ENCODE data around the gene SDSL.

Gene SDSL, protein sequence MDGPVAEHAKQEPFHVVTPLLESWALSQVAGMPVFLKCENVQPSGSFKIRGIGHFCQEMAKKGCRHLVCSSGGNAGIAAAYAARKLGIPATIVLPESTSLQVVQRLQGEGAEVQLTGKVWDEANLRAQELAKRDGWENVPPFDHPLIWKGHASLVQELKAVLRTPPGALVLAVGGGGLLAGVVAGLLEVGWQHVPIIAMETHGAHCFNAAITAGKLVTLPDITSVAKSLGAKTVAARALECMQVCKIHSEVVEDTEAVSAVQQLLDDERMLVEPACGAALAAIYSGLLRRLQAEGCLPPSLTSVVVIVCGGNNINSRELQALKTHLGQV

DNA sequence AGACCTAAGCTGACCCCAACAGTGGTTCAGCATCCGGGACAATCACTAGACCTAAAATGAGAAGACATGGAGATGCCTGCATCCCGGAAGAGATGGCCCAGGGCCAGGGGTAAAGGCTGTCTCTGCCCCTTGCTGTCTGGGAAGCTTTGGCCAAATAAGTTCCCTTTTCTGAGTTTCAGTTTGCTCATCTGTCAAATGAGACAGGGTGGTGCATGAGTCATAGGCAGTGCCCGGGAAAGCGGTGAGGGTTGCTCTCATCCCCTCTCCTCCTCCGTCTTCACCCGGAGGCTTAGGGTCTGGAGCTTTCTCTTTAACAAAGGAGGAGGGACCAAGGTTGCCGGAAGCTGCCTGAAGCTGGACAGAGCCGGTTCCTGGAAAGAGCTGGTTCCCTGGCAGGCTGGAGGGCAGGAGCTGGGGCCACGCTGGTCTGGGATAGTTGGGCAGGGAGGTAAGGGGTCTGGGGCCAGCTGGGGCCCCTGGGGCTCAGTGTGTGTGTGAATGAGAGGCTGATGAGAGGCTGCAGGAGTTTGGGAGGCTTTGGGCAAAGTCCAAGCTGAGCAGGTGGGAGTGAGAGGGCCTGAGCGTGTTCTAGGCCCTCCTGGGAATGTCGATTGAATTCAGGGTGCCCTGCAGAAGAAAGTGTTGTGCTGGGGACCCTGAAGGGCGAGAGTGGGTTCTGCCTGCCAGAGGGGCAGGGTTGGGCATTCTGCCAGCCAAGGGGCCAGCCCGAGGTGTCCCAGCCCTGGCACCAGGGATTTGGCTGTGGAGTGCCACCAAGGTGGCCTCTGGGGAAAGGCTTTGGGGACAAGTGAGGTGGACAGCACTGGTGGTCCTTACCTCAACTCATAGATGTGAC is at the start of gene SDSL:
SDSL (plus strand) TSS at position 351 of the 856 bp plus-strand sequence. CDS start 5,603 bp downstream, outside the sequence.
- peak; percentile 97 for DNase-seq (ENCODE audit: low spot score)

DNA sequence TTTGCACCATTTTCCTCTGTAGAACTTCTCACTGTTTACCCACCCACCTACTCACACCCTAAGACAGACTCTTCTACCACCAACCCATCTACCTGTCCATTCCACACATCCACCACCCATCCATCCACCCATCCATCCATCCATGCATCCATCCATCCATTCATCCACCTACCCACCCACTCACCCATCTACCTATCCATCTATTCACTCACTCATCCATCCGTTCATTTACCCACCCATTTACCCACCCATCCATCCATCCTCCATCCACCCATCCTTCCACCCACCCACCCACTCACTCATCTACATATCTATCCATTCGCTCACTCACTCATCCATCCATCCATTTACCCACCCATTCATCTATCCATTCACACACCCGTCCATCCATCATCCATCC is 48.7 kb upstream of the SDSL start:
- no peak for DNase-seq (ENCODE audit: low spot score)

DNA sequence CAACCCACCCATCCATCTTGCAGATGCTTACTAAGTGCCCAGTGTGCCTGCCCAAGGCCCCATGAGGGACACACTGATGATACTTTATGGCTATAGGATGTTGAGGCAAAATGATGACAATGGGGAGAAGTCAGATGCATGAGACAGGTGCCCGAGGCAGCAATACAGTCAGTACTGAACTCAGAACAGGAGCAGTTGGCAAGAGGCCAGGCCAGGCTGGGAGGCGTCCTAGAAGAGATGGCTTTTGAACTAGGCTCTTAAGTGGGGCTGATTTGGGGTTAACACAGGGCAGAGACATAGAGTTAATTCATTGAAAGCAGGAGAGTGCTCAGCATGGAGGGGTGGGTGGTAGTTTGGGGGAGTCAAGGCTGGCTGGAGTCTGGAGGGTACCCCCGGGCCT is 48.2 kb upstream of the SDSL start:
- DNase-seq (ENCODE audit: low spot score), result no peak

DNA sequence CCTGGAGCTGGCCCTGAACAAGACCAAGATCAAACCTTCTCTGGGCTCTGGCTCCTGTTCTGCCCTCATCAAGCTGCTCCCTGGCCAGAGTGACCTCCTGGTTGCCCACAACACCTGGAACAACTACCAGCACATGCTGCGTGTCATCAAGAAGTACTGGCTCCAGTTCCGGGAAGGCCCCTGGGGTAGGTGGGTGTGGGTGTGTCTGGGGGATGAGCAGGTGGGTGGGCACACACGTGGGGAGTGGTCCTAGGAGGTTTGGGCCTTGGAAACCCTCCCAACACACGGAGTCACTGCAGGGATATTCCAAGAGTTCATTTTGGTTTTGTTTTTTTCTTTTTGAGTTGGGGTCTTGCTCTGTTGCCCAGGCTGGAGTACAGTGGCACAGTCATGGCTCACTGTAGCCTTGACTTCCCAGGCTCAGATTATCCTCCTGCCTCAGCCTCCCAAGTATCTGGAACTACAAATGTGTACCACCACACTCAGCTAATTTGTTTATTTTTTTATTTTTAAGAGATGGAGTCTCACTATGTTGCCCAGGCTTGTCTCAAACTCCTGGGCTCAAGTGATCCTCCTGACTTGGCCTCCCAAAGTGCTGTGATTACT is 47.3 kb upstream of the SDSL start:
- DNase-seq (ENCODE audit: low spot score), result no peak

DNA sequence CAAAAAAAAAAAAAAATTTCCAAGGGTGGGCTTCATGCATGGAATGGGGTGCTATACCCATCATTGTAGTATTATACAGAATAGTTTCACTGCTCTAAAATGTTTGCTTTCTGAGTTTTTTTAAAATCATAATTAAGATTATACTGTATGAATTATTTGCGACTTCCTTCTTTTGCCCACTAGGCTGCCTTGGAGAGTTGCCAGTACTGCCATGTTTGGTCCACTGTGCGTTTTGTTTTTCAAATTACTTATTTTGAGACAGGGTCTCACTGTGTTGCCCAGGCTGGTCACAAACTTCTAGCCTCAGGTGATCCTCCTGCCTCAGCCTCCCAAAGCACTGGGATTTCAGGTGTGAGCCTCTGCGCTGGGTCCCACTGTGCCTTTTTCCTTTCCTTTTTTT is 43.9 kb upstream of the SDSL start:
- DNase-seq (ENCODE audit: low spot score), result no peak

DNA sequence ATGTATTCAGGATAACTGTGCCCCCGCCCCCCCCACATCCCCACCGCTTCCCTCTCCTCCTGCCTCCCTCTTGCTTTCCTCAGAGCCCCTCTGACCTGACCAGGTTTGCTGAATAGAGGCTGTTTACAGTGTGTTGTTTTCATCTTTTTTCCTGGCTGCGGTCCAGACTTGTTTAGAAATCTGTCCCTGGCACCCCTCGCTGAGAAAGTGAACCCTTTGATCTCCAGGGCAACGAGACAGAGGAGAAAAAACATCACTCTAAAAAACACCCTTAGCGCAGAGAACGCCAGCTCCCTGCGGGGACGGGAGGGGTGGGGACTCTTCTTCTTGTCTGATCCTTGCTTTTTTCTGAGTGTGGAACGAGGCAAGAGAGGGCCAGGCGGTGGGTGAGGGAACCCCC is 41.0 kb upstream of the SDSL start:
- DNase-seq (ENCODE audit: low spot score), result no peak

DNA sequence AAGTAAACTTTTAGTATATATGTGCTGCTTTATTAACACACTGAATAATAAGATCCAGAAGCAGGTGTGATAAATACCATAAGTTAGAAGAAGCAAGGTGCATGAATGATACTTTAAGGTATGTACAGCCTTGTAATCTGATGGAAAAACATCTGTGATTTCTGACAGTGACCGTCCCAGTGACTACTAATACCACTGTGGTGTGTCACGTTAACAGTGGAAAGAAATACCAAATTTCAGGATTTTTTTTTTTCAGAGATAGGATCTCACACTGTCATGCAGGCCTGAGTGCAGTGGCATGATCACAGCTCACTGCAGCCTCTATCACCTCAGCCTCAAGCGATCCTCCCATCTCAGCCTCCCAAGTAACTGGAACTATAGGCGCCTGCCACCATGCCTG is 40.0 kb upstream of the SDSL start:
- no peak for DNase-seq (ENCODE audit: low spot score)

DNA sequence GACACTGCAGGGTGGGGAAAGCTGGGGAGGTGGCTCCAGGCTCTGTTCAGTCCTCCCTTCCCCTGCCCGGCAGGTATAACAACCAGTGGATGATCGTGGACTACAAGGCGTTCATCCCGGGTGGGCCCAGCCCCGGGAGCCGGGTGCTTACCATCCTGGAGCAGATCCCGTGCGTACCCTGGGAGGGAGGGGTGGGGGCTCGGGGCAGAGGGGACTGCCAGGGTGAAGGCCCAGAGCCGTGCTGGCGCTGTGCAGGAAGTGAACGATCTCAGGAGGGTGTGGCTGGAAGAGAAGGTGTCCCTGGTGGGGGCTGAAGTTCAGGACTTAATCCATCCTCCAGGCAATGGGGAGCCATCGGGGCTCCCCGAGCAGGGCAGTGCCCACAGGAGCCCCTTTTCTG is 37.4 kb upstream of the SDSL start:
- no peak for DNase-seq (ENCODE audit: low spot score)

DNA sequence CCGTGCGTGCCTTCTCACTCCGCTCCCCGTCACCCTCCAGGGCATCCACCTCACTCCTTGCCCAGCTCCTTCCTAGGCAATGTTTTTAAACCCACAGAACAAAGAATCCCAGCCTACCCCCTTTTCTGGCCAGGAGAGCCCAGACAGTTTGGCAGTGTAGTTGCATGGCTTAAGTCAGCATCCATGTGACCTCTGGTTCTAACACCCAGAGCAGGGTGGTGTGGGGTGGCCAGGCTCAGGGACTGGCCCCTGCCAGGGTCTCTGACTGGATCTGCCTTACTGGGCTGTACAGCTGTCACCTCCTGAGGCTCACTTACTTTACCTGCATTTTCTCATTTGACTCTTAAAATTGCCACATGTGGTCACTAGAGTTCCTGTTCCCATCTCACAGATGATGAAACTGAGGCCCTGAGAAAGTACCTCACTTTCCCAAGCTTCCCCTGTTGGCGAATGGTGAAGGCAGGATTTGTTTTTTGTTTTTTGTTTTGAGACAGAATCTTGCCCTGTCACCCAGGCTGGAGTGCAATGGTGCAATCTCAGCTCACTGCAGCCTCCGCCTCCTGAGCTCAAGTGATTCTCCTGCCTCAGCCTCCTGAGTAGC is 36.8 kb upstream of the SDSL start:
- no peak for DNase-seq (ENCODE audit: low spot score)

DNA sequence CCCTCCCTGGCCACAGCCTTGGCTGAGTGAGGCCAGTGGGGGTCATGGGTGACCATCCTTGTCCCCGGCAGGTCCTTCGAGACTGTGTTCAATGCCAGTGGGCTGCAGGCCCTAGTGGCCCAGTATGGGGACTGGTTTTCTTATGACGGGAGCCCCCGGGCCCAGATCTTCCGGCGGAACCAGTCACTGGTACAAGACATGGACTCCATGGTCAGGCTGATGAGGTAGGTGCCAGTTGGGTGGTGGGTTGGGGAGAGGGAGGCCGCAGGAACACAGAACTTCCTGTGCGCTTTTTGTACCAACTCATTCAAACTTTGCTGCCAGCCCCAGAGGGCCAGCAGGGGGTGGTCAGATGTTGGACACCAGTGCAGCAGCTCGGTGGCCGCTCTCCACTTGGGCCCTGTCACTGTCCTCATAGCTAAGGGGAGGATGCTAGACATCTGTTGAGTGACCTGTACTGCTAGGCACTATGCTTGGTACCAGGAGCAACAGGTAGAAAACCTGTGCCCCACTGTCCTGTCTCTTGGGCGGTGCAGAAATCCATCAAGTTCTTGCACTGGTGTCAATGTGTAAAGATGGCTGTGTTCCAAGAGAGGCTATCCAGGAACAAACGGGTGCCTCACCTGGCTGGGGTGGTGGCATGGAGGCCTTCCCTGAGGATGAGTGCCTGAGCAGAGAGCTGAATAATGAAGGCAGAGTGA is 35.2 kb upstream of the SDSL start:
- no peak for DNase-seq (ENCODE audit: low spot score)

DNA sequence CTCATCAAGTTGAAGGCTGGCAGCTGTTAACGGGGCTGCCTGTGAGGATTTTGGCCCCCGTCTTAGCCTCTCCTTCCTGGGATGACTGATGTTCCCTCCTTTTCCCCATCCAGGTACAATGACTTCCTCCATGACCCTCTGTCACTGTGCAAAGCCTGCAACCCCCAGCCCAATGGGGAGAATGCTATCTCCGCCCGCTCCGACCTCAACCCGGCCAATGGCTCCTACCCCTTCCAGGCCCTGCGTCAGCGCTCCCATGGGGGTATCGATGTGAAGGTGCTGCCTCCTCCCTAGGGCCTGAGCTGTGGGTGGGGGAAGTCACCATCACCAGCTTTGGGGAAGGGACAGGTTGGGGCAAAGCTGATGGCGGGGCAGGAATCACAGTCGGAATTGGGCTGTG is 34.5 kb upstream of the SDSL start:
- DNase-seq (ENCODE audit: low spot score), result no peak

DNA sequence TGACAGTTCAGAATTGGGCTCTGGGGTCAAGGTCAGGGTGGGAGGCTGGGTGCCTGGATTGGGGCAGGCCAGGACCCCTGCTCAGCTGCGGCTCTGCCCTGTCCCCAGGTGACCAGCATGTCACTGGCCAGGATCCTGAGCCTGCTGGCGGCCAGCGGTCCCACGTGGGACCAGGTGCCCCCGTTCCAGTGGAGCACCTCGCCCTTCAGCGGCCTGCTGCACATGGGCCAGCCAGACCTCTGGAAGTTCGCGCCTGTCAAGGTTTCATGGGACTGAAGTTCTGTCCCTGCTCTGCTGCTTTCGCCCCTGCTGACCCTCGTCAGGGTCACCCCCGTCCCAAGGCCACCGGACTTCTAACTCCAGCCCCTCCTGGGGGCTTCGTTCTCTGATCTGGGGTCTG is 33.8 kb upstream of the SDSL start:
- DNase-seq (ENCODE audit: low spot score), result no peak

DNA sequence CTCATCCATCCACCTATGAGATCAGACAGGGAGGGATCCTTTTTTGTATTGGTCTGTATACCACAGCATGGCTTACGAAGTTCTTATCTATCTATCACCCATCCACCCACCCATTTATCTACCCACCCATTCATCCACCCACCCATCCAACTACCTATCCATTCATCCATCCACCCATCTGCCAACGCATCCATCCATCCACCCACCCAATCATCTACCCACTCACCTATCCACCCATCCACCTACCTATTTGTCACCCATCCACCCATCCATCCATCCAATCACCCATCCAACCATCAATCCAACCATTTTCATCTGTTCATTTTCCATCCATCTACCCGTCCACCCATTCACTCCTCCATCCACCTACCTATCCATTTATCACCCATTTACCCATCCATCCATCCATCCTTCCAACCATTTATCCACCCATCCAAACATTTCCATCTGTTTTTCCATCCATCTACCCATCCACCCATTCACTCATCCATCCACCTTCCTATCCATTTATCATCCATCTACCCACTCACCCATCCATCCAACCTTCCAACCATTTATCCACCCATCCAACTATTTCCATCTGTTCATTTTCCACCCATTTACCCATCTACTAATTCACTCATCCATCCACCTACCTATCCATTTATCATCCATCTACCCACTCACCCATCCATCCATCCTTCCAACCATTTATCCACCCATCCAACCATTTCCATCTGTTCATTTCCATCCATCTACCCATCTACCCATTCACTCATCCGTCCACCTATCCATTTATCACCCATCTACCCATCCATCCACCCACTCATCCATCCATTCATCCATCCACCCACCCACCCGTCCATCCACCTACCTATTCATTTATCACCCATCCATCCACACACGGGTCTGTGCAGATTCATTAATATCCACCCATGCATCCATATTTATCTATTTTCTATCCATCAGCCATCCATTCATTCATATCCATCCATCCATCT is 31.8 kb upstream of the SDSL start:
- DNase-seq (ENCODE audit: low spot score), result no peak

DNA sequence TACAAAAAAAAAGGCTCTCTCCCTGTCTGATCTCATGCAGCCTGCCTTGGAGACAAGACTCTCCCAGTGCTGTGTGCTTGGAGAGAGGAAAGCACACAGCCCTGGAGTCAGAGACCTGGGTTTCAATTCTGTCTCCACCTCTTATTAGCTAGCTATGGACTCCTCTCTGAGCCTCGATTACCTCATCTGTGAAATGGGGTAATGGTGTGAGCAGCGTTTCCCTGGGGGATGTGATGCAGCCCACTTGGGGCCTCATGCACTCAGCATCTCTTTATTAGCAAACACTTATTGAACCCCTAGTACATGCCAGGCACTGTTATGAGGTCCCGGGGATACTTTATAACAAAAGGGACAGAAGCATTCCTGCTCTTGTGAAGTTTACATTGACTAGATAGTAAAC is 31.0 kb upstream of the SDSL start:
- DNase-seq (ENCODE audit: low spot score), result no peak

DNA sequence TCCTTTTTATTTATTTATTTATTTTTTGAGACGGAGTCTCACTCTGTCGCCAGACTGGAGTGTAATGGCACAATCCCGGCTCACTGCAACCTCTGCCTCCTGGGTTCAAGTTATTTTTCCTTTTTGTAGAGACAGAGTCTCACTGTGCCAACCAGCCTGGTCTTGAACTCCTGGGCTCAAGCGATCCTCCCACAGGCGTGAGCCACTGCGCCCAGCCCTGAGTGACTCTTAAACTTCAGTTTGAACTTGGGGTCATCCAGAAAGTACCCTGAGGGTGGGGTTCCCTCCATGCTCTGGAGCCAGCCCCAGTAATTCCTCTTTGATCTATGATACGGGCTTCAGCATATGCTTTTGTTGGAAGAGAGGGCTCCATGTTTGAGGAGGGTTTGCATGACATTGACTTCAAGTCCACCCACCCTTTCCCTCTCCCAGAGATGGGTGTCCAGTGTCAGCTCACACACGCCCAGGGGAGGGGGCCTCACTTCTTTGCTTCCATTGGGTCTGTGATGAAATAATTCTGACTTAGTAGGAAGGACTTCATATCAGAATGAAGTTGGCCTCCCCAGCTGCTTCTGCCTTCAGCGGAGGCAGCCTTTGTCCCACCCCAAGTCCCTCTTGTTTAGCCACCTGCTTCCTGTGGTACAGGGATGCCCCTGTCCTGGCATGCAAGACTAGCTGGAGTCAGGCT is 30.4 kb upstream of the SDSL start:
- DNase-seq (ENCODE audit: low spot score), result no peak

DNA sequence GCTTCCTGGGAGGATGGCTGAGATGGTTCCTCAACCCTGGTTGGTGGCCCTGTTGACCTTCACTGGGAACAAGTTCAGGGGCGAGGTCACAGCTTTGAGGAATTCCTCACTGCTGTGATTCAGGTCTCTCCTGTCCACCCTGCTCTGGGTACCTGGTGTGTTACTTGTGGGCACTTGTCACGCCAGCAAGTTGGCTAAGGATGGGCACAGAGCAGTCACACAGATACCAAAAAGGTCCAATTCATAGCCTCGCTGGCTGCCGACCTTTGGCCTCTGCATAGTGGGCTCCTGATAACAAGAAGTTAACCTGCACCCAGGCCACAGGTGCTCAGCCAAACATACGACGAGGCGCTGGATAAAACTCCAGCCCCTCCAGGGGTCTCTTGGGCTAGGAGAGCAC is 29.7 kb upstream of the SDSL start:
- no peak for DNase-seq (ENCODE audit: low spot score)

DNA sequence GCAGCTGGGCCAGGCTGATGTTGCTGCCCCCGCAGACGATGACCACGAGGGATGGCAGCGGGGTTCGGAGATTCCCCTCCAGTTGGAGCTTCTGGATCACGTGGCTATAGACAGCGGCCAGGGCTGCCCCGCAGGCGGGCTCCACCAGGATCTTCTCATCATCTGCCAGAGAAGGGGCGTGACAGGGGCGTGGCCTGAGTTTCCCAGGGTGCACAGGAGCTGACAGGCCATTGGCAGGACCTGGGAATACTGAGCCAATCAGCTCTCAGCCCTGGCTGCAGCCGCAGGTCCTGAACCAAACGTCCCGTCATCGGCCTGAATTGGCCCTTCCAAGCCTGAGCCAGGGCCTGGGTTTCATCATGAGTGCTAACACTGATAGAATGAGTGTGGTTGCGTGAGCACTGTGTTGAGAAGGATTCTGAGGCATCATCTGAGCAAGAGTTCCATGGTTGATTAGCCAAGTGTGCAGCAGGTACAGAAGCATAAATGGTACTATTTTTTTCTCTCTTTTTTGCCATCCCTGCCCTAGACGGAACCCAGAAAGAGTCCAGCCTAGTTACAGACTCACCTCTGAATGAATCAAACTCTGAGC is 29.1 kb upstream of the SDSL start:
- peak; percentile 77 for DNase-seq (ENCODE audit: low spot score)

DNA sequence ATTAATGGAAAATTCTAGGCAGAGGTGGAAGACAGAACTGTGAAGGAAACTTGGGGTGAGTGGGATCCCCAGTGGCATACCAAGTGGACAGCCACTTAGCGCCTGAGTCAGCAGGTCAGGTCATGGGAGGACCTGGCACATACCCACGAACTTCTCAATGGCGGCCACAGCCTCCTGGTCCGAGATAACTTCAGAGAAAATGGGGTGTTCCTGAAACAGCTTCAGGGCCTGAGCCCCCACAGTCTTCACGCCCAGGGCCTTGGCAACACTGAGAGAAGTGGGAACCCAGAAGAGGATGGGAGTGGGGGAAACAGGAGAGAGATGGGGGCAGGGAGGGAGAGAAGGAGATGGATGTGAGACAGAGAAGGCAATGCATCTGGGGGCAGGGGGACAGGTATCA is 28.4 kb upstream of the SDSL start:
- no peak for DNase-seq (ENCODE audit: low spot score)

DNA sequence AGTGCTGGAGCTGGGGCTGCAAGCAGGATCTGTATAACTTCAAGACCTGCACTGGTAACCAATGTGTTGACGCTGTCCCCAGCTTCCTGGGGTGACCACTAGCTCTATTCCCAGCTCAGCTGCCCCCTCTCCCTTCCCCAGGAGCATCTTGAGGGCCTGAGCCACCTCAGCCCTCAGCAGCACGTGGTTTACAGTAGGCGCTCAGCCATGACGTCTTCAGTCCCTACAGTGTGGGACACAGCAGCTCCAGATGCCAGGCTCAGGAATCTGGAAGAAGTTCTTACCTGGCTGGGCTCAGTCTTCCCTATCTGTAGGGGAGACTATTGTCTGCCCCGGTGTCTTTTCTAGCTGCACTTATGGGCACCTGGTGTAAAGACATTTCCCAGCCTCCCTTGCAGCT is 27.1 kb upstream of the SDSL start:
- peak; percentile 18 for DNase-seq (ENCODE audit: low spot score)

DNA sequence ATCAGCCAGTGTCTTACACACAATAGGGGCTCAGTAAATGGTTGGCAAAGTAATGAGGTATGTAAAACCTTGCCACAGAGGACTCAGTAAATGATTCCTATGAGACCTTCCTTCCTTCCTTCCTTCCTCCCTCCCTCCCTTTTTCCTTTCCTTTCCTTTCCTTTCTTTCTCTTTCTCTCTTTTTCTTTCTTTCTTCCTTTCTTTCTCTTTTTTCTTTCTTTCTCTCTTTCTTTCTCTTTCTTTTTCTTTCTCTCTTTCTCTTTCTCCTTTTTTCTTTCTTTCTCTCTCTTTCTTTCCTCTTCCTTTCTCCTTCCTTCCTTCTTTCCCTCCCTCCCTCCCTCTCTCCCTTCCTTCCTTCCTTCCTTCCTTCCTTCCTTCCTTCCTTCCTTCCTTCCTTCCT is 26.0 kb upstream of the SDSL start:
- no peak for DNase-seq (ENCODE audit: low spot score)
